K562 (cell line): ENCODE measurements around the gene PIK3CD.

Source experiments
- EP300 ChIP-seq: IDR thresholded peaks from 2 replicates; pipeline ENCODE4 v1.6.1; 2012; ENCODE audit warnings: low read length, improper control_type of control experiment
- POLR2AphosphoS5 ChIP-seq: IDR thresholded peaks from 2 replicates; pipeline ENCODE4 v1.6.1; 2011; ENCODE audit warnings: mild to moderate bottlenecking, low read depth, low read length, moderate library complexity; ENCODE audit not compliant: control insufficient read depth, insufficient read depth
- STAT5A ChIP-seq: IDR thresholded peaks from 2 replicates; pipeline ENCODE4 v1.6.1; 2012; ENCODE audit warnings: low read length, inconsistent platforms, borderline replicate concordance
- ZC3H8 ChIP-seq: fragments of 450-650 bp; IDR thresholded peaks from 2 replicates; pipeline ENCODE4 v1.6.1; 2017
- ZNF121 ChIP-seq: sonication (generic); formaldehyde crosslinking; conservative IDR thresholded peaks from 2 replicates; pipeline ENCODE4 v1.8.0; 2022; ENCODE audit warnings: missing genetic modification reagents
- ZNF217 ChIP-seq: sonication (generic); formaldehyde crosslinking; IDR thresholded peaks from 2 replicates; pipeline ENCODE4 v1.8.0; 2022; ENCODE audit warnings: mild to moderate bottlenecking, missing genetic modification reagents
- ZNF224 ChIP-seq: sonication (generic); formaldehyde crosslinking; IDR thresholded peaks from 2 replicates; pipeline ENCODE4 v1.8.0; 2022; ENCODE audit warnings: mild to moderate bottlenecking, missing genetic modification reagents

DNA sequence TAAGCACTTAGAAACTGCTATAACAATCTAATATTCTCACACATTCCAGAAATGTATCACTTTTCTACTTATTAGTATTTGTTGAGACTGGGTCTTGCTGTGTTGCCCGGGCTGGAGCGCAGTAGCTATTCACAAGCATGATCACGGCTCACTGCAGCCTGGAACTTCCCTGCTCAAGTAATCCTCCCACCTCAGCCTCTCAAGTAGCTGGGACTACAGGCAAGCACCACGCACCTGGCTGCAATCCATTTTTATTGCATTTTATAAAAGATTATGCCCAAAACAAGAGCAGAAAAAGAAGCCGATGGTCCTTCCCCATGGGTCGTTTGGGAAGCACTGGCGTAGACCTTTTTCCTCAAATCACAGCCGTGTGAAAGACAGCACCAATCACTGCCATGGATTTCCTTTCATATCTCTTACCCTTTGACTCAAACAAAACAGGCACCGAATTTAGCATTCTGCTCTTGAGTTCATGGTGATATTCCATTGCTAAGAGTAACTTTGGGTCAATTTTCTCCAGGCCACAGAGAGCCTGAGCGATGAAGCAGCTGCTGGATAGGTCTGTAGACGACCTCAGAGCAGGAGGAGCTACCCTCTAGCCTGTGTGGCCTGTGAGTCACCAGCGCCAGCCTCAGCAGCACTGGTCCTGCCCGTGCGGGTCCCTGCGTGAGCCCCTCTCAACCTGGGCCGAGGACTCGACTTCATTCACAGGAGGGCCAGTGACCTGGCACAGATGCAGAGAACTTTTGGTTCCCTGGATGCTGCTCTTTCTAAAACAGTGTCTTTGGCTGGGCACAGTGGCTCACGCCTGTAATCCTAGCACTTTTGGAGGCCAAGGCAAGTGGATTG is 80.8 kb downstream of the PIK3CD start:
- TF ChIP-seq ZC3H8 (no peak), ZNF217 (CRISPR knock-in tag) (no peak), EP300 (no peak), ZNF121 (CRISPR knock-in tag) (no peak), ZNF224 (CRISPR knock-in tag) (no peak), POLR2AphosphoS5 (no peak), STAT5A (no peak)
